GM21515 (cell line): ENCODE data around the gene KCNG4.
A peak's percentile ranks its signal among the peaks of the same experiment; 100 is the strongest.
"Not testable (repeated sequence)": the region's sequence is repeated elsewhere in the genome, so short reads cannot be mapped to it uniquely, and the experiment has no call there.

ENCODE experiments used
- ATAC-seq: cut with Tn5 transposase; IDR thresholded peaks from one replicate; pipeline ENCODE4 v1.9.1; 2021; ENCODE audit not compliant: unreplicated experiment

Gene KCNG4

DNA sequence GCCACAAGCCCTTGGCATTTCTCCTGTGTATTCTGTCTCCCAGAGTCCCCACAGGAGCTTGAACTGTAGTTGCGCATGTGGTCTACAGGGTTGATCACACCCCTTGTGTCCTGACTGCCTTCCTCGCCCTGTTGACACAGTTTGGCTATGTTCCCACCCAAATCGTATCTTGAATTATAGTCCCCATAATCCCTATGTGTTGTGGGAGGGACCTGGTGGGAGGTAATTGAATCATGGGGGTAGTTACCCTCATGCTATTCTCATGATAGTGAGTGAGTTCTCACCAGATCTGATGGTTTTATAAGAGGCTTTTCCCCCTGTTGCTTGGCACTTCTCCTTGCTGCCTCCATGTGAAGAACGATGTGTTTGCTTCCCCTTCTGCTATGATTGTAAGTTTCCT lies 27.7 kb downstream of the KCNG4 start:
- ATAC-seq: no peak

DNA sequence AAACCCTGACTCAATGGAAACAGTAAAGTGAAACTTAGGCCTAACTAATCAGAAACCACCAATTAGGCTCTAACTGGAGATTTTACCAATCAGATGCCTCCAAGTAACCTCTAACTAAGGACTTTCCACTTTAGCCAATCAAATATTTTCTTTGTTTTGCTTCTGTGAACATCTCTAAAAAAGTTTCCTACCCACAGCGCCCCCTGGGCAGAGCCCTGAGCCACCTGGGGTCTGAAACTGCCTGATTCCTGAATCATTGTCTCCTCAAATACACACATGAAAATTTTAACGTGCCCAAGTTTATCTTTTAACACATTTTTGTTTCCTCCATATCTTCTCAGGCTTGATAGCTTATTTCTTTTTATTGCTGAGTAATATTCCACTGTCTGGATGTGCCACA lies 29.8 kb downstream of the KCNG4 start:
- no peak for ATAC-seq

DNA sequence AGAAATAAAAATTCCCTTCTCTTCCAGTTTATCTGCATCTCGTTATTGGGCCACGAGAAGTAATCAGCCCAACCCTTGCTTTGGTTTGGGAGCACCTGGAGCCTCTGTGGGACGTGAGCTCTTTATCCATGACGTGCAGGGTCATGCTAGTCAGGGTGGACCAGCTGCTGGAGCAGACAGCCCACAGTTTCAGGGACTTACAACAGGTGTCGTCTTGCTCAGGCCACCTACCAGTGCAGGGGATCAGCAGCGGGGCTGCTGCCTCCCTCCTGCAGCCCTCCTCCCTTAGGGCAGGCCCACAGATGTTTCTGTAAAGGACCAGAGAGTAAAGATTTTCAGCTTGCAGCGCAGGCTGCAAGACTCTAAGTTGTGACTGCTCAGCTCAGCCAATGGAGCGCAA lies 31.9 kb downstream of the KCNG4 start:
- ATAC-seq: no peak

DNA sequence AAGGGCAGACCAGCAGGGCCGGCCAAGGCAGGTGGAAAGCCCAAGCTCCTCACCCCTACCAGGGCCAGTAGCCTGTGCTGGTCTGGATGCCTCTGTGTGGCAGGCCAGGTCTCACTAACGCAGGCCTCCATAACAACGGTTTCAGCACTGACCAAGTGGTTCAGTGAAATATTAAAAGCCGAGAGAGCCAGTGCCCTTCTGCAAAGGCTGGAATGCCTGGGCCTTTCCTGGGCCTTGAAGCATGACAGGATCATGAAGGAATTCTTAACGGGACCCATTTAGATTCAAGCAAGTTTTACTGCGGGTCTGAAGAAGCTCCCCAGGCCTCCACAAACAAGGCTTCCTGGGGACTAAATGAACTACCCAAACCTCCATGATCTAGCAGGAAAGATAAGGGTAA lies 32.6 kb downstream of the KCNG4 start:
- no peak for ATAC-seq

DNA sequence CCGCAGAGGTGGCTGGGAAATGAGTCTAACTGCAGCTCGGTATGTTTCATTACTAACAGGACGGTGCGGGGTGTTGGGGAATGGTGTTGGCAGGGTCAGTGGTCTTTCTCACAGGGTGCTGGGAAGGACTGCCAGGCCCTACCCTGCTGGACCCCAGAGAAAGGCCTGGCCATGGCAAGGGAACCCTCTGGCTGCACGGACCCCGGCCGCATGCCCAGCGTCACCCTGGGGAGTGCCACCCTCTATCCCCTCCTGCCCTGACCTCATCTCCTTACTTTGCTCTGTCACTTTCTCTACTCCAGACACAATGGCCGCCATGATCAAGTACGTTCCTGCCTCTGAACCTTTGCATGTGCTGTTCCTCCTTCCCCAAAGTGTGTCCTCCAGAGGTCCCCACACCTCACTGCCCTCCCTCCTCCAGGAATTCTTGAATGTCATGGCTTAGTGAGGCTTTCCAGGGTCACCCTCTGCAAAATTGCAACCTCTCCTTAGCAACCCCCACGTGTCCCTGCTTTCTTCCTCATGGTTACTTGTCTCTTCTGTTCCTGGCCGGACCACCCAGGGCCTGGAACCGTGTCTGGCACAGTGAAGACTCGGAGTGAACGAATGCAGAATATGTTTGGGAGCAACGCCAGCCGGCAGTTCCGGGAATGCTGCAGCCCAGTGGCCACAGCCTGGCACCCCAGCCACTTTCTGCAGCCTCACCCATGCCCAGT lies 33.7 kb downstream of the KCNG4 start:
- ATAC-seq: no peak

DNA sequence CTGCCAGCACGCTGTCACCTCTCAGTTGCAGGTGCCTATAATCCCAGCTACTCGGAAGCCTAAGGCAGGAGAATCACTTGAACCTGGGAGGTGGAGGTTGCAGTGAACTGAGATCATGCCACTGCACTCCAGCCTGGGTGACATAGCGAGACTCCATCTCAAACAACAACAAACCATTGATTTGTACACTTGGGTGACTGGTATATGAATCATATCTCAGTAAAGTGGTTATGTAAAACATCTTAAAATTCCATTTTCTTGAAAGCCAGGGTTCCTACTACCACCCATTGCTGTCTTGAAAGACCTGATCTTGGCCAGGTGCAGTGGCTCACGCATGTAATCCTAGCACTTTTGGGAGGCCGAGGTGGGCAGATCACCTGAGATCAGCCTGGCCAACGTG lies 34.7 kb downstream of the KCNG4 start:
- ATAC-seq: not testable (repeated sequence)

DNA sequence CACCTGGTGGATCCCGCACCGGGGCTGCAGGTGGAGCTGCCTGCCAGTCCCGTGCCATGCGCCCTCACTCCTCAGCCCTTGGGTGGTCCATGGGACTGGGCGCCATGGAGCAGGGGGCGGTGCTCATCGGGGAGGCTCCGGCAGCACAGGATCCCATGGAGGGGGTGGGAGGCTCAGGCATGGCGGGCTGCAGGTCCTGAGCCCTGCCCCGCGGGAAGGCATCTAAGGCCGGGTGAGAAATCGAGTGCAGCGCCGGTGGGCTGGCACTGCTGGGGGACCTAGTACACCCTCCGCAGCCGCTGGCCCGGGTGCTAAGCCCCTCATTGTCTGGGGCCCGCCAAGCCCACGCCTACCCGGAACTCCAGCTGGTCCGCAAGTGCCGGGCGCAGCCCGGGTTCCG lies 35.3 kb downstream of the KCNG4 start:
- not testable (repeated sequence) for ATAC-seq

DNA sequence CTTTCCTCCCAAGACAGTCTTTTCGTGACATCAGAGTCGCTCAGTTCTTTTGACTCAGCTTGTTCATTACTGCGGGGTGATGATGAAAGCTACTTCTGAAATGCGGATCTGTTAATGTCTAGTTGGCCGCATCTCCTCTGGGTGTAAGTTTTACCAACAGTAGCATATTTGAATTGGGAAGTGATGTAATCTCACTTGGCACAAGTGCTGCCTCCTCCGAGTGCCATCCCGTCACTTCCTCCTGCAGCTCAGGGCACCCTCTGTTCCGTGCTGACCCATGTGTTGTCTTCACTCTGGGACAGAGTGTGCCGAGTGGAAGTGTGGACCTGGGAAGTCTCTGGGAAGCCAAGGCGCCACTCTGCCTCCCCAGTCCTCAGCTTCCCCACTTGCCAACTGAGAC lies 40.0 kb downstream of the KCNG4 start:
- ATAC-seq: no peak

DNA sequence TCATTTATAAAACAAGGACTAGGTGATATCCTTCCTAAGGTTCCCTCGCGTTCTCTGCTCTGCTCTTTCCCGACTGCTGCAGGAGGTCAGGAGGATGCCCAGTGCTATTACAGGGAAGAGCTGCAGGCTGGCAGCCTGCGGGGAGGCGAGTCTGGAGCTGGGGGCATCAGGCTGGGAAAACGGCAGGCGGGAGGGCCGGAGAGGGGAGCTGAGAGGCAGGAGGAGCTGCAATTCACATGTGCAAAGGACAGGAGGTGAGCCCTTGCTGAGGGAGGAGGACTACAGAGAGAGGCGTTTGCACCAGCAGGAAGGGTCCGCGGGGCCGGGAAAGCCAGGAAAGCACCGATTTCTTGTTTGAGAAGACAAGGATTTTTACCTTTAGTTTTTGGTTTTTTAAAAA lies 40.7 kb downstream of the KCNG4 start:
- no peak for ATAC-seq

DNA sequence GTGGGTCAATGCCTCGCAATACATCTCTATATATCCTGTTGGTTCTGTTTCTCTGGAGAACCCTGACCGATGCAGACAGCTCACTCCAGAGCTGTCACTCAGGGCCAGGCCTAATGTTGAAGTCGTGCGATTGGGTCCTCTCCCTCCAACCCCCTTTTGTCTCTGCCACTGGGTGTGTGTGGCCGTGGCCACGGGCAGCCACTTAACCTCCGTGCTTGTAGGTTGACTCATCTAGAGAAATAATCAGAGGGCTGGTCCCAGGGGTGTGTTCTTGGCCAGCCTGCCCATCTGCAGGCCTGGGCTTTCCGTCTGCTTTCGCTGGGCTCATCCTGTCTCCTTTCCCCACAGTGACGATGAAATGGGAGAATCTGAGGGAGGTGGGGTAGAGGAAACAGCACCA lies 41.4 kb downstream of the KCNG4 start:
- no peak for ATAC-seq

DNA sequence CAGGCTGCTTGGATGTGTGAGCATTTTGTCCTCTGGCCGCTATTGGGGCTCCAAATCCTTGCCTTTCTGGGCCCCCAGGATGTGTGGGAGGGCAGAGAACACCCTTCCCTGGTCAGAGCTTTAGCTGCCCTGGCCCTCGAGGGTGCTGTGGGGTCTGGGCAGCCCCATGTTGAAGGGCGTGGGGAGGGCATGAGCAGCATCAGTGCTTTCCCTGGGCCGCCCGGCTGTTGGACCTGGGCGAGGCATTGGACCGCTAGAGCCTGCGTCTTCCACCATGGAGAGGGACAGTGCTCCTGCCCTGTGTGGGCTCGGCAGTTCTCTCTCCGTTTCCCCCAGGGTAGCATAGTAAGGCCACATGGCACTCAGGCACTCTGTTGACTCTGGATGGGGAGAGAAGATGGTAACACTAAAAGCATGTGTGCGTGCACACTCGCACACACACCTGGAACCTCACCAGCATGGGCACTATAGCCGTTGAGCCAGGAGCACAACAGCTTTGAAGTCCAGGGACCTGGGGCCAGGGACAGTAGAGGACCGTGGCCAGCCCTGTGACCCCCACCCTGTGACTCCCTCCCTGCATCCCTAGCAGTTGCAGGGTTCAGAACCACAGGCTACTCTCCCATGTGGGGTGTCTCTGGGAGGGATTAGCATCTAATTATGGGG lies 42.2 kb downstream of the KCNG4 start:
- ATAC-seq: no peak

DNA sequence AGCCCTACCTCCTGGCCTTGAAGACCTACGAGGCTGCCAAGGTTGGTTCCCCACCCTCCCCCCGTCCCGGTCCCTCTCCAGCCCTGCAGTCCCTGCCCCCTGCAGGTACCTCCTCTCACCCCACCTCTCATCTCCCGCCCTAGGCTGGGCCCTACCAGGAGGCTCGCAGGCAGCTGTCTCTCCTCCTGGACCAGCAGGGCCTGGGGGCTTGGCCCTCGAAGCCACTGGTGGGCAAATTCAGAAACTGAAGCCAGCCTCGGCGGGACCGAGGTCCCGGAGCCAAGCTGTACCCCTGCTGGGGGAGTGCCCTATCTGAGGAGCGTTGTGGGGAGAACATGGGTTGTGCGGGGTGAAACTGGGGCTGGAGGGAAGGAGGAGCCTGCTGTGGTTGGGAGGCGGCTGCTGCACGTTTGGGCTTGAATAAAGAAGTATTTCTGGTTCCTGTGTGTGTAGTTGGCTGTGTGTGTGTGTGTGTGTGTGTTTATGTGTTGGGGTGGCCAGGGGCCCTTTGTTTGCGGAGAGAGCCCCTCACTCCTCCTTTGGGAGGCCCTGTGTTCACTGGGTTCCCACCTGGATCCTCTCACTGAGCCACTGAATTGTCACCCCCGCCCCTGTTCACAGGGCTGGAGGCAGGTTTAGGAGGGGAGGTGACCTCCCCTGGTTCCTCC lies 43.0 kb downstream of the KCNG4 start:
- no peak for ATAC-seq

DNA sequence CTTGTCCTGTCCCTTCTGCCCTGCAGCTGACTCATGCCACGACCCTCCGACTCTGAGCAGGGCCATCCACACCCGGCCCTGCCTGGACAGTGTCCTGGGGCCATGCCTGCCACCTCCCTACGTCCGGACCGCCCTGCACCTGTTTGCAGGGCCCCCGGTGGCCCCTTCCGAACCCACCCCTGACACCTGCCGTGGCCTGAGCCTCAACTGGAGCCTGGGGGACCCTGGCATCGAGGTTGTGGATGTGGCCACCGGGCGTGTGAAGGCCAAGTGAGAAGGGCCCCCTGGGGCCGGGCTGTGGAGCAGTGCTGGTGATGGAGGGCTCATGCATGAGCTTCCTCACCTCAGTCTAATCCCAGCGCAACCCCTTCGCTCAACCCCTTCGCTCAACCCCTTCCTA lies 43.7 kb downstream of the KCNG4 start:
- no peak for ATAC-seq

DNA sequence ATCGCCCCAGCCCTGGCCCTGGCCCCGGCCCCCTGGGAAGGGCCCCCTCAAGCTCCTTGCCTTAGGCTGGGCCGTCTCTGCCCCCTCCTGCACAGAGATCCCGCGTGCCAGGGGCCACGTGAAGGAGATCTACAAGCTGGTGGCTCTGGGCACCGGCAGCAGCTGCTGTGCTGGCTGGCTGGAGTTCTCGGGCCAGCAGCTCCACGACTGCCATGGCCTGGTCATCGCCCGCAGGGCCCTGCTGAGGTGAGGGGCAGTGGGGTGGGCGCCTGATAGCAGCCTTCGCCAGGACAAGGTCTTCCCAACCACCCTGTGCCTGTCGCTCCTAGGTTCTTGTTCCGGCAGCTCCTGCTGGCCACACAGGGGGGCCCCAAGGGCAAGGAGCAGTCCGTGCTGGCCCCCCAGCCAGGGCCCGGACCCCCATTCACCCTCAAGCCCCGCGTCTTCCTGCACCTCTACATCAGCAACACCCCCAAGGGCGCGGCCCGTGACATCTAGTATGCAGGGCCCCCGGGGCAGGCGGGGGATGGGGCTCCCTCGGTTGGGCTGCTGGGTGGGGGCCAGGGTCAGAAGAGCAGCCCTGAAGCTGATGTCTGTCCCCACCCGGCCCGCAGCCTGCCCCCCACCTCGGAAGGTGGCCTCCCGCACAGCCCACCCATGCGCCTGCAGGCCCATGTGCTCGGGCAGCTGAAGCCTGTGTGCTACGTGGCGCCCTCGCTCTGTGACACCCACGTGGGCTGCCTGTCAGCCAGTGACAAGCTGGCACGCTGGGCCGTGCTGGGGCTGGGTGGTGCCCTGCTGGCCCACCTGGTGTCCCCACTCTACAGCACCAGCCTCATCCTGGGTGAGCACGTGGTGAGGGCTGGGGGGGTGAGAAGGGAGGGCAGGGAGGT lies 44.4 kb downstream of the KCNG4 start:
- ATAC-seq: no peak

DNA sequence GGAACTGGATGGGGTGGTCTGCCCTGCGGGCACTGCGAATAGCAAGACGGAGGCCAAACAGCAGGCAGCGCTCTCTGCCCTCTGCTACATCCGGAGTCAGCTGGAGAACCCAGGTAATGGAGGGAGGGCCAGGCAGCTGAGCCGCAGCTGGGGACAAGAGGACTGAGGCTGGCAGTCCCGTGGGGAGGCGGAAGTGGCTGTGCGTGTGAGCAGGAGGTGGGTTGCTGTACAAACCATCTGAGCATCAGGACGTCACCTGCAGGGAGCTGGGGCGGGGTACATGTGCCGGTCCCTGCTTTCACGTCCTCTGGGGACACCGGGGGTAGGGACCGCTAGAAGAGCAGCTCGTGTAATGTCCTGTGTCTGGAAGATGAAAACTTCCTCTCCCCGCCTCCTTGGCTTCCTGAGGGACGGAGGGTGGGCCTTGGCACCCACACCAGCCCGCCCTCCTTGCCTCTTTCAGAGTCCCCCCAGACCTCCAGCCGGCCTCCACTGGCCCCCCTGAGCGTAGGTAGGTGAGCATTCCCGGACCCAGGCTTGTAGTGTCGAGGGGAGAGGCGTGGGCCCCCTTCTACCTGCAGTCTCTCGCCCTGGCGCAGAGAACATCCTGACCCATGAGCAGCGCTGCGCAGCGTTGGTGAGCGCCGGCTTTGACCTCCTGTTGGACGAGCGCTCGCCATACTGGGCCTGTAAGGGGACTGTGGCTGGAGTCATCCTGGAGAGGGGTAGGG lies 45.2 kb downstream of the KCNG4 start:
- ATAC-seq: peak; percentile 59

DNA sequence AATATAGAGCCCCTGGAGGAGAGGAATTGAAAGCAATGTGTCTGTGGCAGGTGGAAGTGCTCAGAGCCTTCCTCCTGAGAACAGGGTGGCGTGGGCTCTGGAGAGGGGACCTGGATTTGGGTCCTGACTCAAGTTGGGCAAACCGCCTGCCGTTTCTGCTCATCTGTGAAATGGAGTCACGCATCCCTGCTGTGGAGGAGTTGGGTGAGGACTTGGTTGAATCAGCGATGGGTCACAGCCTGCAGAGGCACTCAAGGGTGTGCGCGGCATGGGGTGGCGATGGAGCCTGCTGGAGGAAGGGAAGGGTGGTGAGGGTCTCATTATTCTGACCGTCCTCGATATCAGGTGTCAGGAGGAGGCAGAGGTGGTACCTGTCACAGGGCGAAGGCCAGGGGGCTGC lies 45.8 kb downstream of the KCNG4 start:
- ATAC-seq: no peak

DNA sequence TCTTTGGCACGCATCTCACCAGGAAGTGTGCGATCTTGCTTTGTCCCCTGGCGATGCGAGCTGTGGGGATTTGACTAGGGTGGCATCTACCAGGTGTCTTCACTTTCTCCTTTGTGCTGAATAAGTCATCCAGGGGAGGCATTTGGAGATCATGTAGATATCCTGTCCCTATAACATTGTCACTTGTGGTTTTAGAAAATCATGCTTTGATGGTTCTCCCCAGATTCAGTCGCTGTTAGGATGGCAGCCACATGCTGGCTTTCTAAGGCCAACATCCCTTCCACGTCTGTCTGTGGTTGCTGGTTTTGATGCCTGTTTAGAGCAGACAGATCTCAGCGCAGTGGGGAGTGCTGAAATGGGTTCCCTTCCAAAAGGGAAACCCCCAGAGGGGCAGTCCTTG lies 46.3 kb downstream of the KCNG4 start:
- no peak for ATAC-seq

DNA sequence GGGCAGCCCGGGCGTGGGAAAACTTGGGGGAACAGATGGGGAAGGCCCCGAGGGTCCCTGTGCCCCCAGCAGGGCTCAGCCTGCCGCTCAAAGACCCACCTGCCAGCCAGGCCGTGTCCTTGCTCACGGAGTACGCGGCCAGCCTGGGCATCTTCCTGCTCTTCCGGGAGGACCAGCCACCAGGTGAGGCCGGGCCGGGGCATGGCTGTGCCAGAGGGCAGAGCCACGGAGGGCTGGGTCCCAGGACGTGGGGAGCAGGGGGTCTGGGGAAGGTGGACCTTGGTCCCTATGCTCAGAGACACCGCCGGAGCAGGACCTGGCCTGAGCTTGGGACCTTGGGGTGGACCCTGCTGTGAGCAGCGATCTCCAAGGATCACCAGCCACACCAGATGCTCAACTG lies 48.3 kb downstream of the KCNG4 start:
- no peak for ATAC-seq

DNA sequence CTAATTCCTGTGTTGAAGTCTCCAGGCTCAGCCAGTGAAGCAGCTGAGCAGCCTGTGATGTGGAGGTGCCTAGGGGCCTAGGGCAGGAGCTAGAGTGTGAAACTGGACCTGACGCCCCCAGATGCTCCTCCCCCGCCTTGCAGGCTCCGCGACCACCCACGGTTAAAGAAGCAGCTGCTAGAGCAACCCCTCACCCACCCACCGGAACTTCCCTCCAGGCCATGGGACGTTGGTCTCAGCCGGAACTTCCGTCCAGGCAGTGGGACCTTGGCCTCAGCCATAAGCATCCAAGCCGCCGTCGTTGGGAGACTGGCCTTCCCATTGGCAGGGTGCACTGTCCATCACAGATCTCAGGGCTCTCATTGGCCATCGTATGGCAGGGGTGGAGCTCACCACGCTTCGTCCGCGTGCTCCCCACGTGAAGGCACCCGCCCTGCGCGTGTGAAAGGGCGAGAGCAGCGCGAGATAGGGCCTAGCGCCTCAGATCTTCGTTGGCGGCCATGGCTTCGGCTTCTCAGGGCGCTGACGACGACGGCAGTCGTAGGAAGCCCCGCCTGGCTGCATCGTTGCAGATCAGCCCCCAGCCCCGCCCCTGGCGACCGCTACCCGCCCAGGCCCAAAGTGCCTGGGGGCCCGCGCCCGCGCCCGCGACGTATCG lies 49.0 kb downstream of the KCNG4 start, which contains the start of gene ADAD2:
ADAD2 (plus strand) TSS at position 427 of the 658 bp plus-strand sequence; CDS start at position 501, 74 bp downstream.
- ATAC-seq: no peak
